K562 (cell line): Measurements from ENCODE around the gene KRT82. TPM values are rescaled to one million over a fixed set of nuclear protein-coding genes. Genes with fewer than 3 reads are reported as not detected.

ENCODE experiments used
- AFF4 ChIP-seq: sonication (generic); formaldehyde crosslinking; IDR thresholded peaks from 2 replicates; pipeline ENCODE4 v1.8.0; 2023; ENCODE audit warnings: mild to moderate bottlenecking, missing genetic modification reagents
- CUX1 ChIP-seq: fragments of 200-800 bp; sonication (Bioruptor generic); IDR thresholded peaks from 2 replicates; pipeline ENCODE4 v1.6.1; 2016; ENCODE audit warnings: missing genetic modification characterization, missing compliant biosample characterization
- FOXJ3 ChIP-seq: sonication (generic); formaldehyde crosslinking; IDR thresholded peaks from 2 replicates; pipeline ENCODE4 v1.4.0; 2020; ENCODE audit warnings: mild to moderate bottlenecking, missing genetic modification reagents
- HMGN3 ChIP-seq: IDR thresholded peaks from 2 replicates; pipeline ENCODE4 v1.6.1; 2011; ENCODE audit warnings: borderline replicate concordance, low read depth, mild to moderate bottlenecking, mixed read lengths, low read length; ENCODE audit not compliant: insufficient read length; ENCODE audit errors: extremely low read depth
- NFIC ChIP-seq: fragments of 450-650 bp; IDR thresholded peaks from 2 replicates; pipeline ENCODE4 v1.6.1; 2017; ENCODE audit warnings: mild to moderate bottlenecking, inconsistent platforms
- NFXL1 ChIP-seq: fragments of 450-650 bp; formaldehyde crosslinking; IDR thresholded peaks from 2 replicates; pipeline ENCODE4 v1.4.0; 2021; ENCODE audit warnings: mild to moderate bottlenecking
- PKNOX1 ChIP-seq: fragments of 450-650 bp; IDR thresholded peaks from 2 replicates; pipeline ENCODE4 v1.6.1; 2016
- RREB1 ChIP-seq: fragments of 250-450 bp; sonication (Bioruptor Pico); IDR thresholded peaks from 2 replicates; pipeline ENCODE4 v1.4.0; 2020
- SMARCE1 ChIP-seq: fragments of 450-650 bp; IDR thresholded peaks from 2 replicates; pipeline ENCODE4 v1.7.1; 2016; ENCODE audit warnings: mild to moderate bottlenecking
- ZKSCAN8 ChIP-seq: fragments of 200-800 bp; sonication (Bioruptor generic); IDR thresholded peaks from 2 replicates; pipeline ENCODE4 v1.6.1; 2016; ENCODE audit warnings: missing genetic modification characterization, missing compliant biosample characterization
- polyA plus RNA-seq, 8 experiments: library from polyadenylated mRNA; depleted of rRNA in 4 of 8; stranded (reverse) in 5 of 8; unstranded in 3 of 8; fragments of >200 nt; fragmentation: Nextera tagmentation in 2 of 8; fragmentation: Illumina TruSeq in 1 of 8; extraction: Ambion mirVana in 2 of 8; extraction: Trizol in 1 of 8; gene quantifications; 2 replicates each; pipeline versions ENCODE4 v1.2.1 to v1.2.3, GENCODE V29; 2011 to 2014; ENCODE audit warnings: inconsistent platforms in 1 of 8, missing spikeins in 1 of 8
- total RNA-seq, 7 experiments: library from RNA; depleted of rRNA in 6 of 7; stranded (reverse); fragments of >200 nt in 6 of 7; fragmentation: Illumina TruSeq in 2 of 7; extraction: Trizol in 2 of 7; gene quantifications; 2 replicates each; pipeline versions ENCODE4 v1.2.1 to v1.2.3, GENCODE V29; 2011 to 2021; ENCODE audit warnings: low replicate concordance in 1 of 7

KRT82 gene
- total and polyA plus RNA-seq, 9 of the 15 experiments (the other 6 are each of a cell fraction or from before 2014, with no cell fraction given), result not detected

GRCh38 chr12:52358575-52359350, 47.4 kb downstream of the KRT82 start (continued):
- TF ChIP-seq RREB1 (CRISPR knock-in tag) (no peak), NFIC (no peak), CUX1 (CRISPR knock-in tag) (no peak), HMGN3 (no peak), ZKSCAN8 (CRISPR knock-in tag) (no peak), FOXJ3 (CRISPR knock-in tag) (no peak), NFXL1 (CRISPR knock-in tag) (no peak), PKNOX1 (no peak), SMARCE1 (no peak), AFF4 (no peak)
